ENCODE data around the gene DYNC2LI1. TPM values are rescaled to one million over a fixed set of nuclear protein-coding genes. Genes with fewer than 3 reads are reported as not detected.

Gene DYNC2LI1
- total and polyA plus RNA-seq, 2 of the 8 experiments (the other 6 are each of a cell fraction or from before 2014, with no cell fraction given): 3.9 to 7.6 TPM

- Histone ChIP-seq H3K79me2 (ENCODE audit: control insufficient read depth in 1 of 2, insufficient read depth in 2 of 2, low read length in 2 of 2) (no peaks in the 10 kb centered on the region), H2BK120ac (replicated peaks; ENCODE audit: low read depth, low read length) (no peak overlapping the region), H3K56ac (replicated peaks; ENCODE audit: insufficient read length, low read depth, low read length) (no peak overlapping the region), H3K4me2 (ENCODE audit: insufficient read depth in 1 of 2, low read depth in 2 of 2, low read length in 2 of 2) (no peak overlapping the region), H3K27ac (ENCODE audit: low read depth, low read length) (no peak overlapping the region), H3K4ac (replicated peaks; ENCODE audit: insufficient read length, low read depth, low read length) (no peak overlapping the region), H3K36me3 (ENCODE audit: control insufficient read depth in 2 of 4, insufficient read depth in 4 of 4, low read length in 3 of 4) (no peaks in the 10 kb centered on the region), H2BK5ac (ENCODE audit: low read depth, low read length) (no peak overlapping the region), H3K18ac (ENCODE audit: extremely low read depth, low read length) (no peak overlapping the region), H3K9me3 (ENCODE audit: insufficient read depth in 2 of 2, low read depth in 1 of 2, low read length in 1 of 2) (no peaks in the 10 kb centered on the region), H3K23me2 (ENCODE audit: low read depth, low read length) (no peaks in the 10 kb centered on the region), H2BK20ac (ENCODE audit: low read length) (no peak overlapping the region), H3K23ac (ENCODE audit: insufficient read length) (no peak overlapping the region), H3K14ac (ENCODE audit: insufficient read length) (no peak overlapping the region), H3K79me1 (ENCODE audit: low read depth, low read length) (no peaks in the 10 kb centered on the region), H2AFZ (ENCODE audit: low read length) (no peak overlapping the region), H2BK12ac (ENCODE audit: low read depth, low read length) (no peak overlapping the region), H2AK5ac (ENCODE audit: low read depth, low read length) (no peak overlapping the region), H3K9ac (replicated peaks in 1 of 4; ENCODE audit: extremely low read depth in 1 of 4, low read depth in 3 of 4, low read length in 3 of 4) (no peak overlapping the region), H3K27me3 (replicated peaks in 1 of 4; ENCODE audit: control insufficient read depth in 3 of 4, extremely low read depth in 1 of 4, insufficient read depth in 3 of 4, low read length in 3 of 4) (no peaks in the 10 kb centered on the region), H4K5ac (ENCODE audit: insufficient read length, low read depth, low read length) (no peak overlapping the region), H2BK15ac (ENCODE audit: low read length) (no peak overlapping the region), H3K4me1 (replicated peaks in 1 of 4; ENCODE audit: control insufficient read depth in 3 of 4, insufficient read depth in 4 of 4, low read length in 3 of 4) (no peaks in the 10 kb centered on the region), H4K91ac (replicated peaks; ENCODE audit: insufficient read length, low read length) (no peak overlapping the region), H4K20me1 (replicated peaks in 1 of 2; ENCODE audit: control insufficient read depth in 1 of 2, insufficient read depth in 2 of 2, low read length in 2 of 2) (no peaks in the 10 kb centered on the region), H3K4me3 (ENCODE audit: extremely low read depth in 1 of 4, insufficient read depth in 2 of 4, low read depth in 3 of 4, low read length in 4 of 4) (no peak overlapping the region), H4K8ac (ENCODE audit: extremely low read depth, insufficient read depth, low read length) (no peak overlapping the region)
- FAIRE-seq (no peak), DNase-seq (ENCODE audit: low read depth in 1 of 2, low spot score in 2 of 2) (no peak)
- 95% methylated on average over 2 of the region's 2 CpGs; no CpG with 5 or more reads in 1 of the 2 experiments for WGBS, 2 experiments (ENCODE audit: extremely low coverage in 1 of 2, insufficient coverage in 1 of 2, insufficient read length in 1 of 2, insufficient replicate concordance in 2 of 2, low coverage in 1 of 2, low lambda C conversion rate in 2 of 2, missing lambda C conversion rate in 1 of 2)
- TF ChIP-seq ATF2 (IDR thresholded peaks at IDR 0.05; ENCODE audit: low read length): no peak
- TF ChIP-seq MAX (IDR thresholded peaks at IDR 0.05): no peak
- ChIA-PET CTCF (ENCODE audit: partially characterized antibody) (no interaction called here), POLR2A (ENCODE audit: partially characterized antibody) (no interaction called here)
Observed at GRCh38 chr2:43763091-43763490, 10.7 kb upstream of the DYNC2LI1 start.
